ENCODE results near the gene STAC2. TPM values are rescaled to one million over a fixed set of nuclear protein-coding genes. Genes with fewer than 3 reads are reported as not detected.

Gene STAC2
- total RNA-seq (2016; rRNA removed; fragmentation: Illumina TruSeq; extraction: Trizol) (not detected in 2 replicates), polyA plus RNA-seq (2011; rRNA removed) (not detected in 2 replicates), polyA minus RNA-seq (2011; rRNA and poly(A)+ RNA removed; ENCODE audit: low replicate concordance) (0.37 TPM in 1 of 2 replicates, not detected in the other), Bru-seq, nascent RNA (percentile 6 among the genes with signal in this experiment), BruChase-seq, experiment 1, labeled RNA remaining after a 6-hour chase (percentile 10 among the genes with signal in this experiment), BruChase-seq, experiment 2, labeled RNA remaining after a 2-hour chase (percentile 6 among the genes with signal in this experiment)
- not detected in 2 replicates for total RNA-seq (2016; cell fraction: cytosol; rRNA removed; fragmentation: Illumina TruSeq; extraction: Trizol; ENCODE audit: low read depth)
- not detected in 2 replicates for total RNA-seq (2016; cell fraction: insoluble cytoplasmic fraction; rRNA removed; fragmentation: Illumina TruSeq; extraction: Trizol)
- not detected in 2 replicates for total RNA-seq (2016; cell fraction: membrane; rRNA removed; fragmentation: Illumina TruSeq; extraction: Trizol)
- not detected in 2 replicates for total RNA-seq (2016; cell fraction: nucleus; rRNA removed; fragmentation: Illumina TruSeq; extraction: Trizol)
- not detected in 2 replicates for polyA plus RNA-seq (2011; cell fraction: cytosol; rRNA removed)
- not detected in 2 replicates for polyA plus RNA-seq (2011; cell fraction: nucleus; rRNA removed)
- not detected in 2 replicates for polyA plus RNA-seq (2012)
- 0.02 TPM in 1 of 2 replicates, not detected in the other for polyA plus RNA-seq (2016; cell fraction: cytosol; fragmentation: Illumina TruSeq; extraction: Trizol; ENCODE audit: low read depth)
- not detected in 2 replicates for polyA plus RNA-seq (2016; cell fraction: insoluble cytoplasmic fraction; fragmentation: Illumina TruSeq; extraction: Trizol; ENCODE audit: low read depth)
- polyA plus RNA-seq (2016; cell fraction: membrane; fragmentation: Illumina TruSeq; extraction: Trizol; ENCODE audit: low read depth), result not detected in 2 replicates
- not detected in 2 replicates for polyA plus RNA-seq (2016; cell fraction: nucleus; fragmentation: Illumina TruSeq; extraction: Trizol; ENCODE audit: insufficient read depth, low read depth)
- polyA minus RNA-seq (2011; cell fraction: cytosol; rRNA and poly(A)+ RNA removed), result not detected in 2 replicates
- not detected in 2 replicates for polyA minus RNA-seq (2011; cell fraction: nucleus; rRNA and poly(A)+ RNA removed)
- long read RNA-seq, experiment 1, result 0 reads
- long read RNA-seq, experiment 2, result 0 reads

- H3K4me2 ChIP-seq (ENCODE audit: low read depth, low read length), result peak within 1 kb of the TSS; percentile 51; the same call in 1 of the 2 replicates
- intact Hi-C loops (cut with micrococcal nuclease; ENCODE audit: unreplicated experiment) (no loop called here), in situ Hi-C loops (cut with HindIII; ENCODE audit: extremely low pct_ligation_motif_present, low pct_unique_long_range_greater_than_20kb) (no loop called here)
- no peaks in the 10 kb centered on the region for H4K20me1 ChIP-seq (ENCODE audit: insufficient read depth, low read length)
- no TSS peak for BruUV-seq (replicated peaks)
- no peak within 1 kb of the TSS for H3K27ac ChIP-seq (ENCODE audit: extremely low read length, insufficient read depth, low read length)
- 11% methylated on average over 18 of the region's 71 CpGs for WGBS (ENCODE audit: low lambda C conversion rate)
- ATAC-seq, result no peak
- ChIA-PET POLR2A (no interaction called here), CTCF (ENCODE audit: low intra/inter-chr PET ratio, low total read pairs) (no interaction called here)
- peaks cover 6% of the 10 kb centered on the region; the same call in 1 of the 2 replicates for H3K4me1 ChIP-seq (ENCODE audit: insufficient read depth, low read length)
- no peaks in the 10 kb centered on the region for H3K79me2 ChIP-seq (ENCODE audit: insufficient read depth, low read length)
- H3K36me3 ChIP-seq (replicated peaks in 1 of 2; ENCODE audit: control insufficient read depth in 1 of 2, insufficient read depth in 2 of 2, low read length in 2 of 2), result no peaks in the 10 kb centered on the region
- no peak within 1 kb of the TSS for H3K9ac ChIP-seq (ENCODE audit: insufficient read depth, low read depth, low read length)
- no peaks in the 10 kb centered on the region for H3K9me3 ChIP-seq (ENCODE audit: low read length)
- H2AFZ ChIP-seq (ENCODE audit: low read length), result no peak within 1 kb of the TSS
- H3K27me3 ChIP-seq (ENCODE audit: control insufficient read depth in 1 of 2, insufficient read depth in 2 of 2, low read length in 2 of 2), result peaks cover 26 to 72% of the 10 kb centered on the region in 2 experiments
- no peak for DNase-seq (ENCODE audit: low spot score)
- FAIRE-seq, result no peak
- TF ChIP-seq ZC3H4 (CRISPR knock-in tag; IDR thresholded peaks at IDR 0.05; ENCODE audit: borderline replicate concordance), result no peak
- TF ChIP-seq MTF2 (CRISPR knock-in tag; IDR thresholded peaks at IDR 0.05; ENCODE audit: borderline replicate concordance), result peak; percentile 43; the same call in 1 of the 2 replicates
- TF ChIP-seq ZNF619 (CRISPR knock-in tag; IDR thresholded peaks at IDR 0.05), result no peak
- 0 out of 2 replicates have a peak, but pooled peaks have one; percentile 32 for TF ChIP-seq ZNF263 (CRISPR knock-in tag; IDR thresholded peaks at IDR 0.05)
- H3K4me3 ChIP-seq (replicated peaks in 1 of 3; ENCODE audit: insufficient read depth in 1 of 3, low read depth in 2 of 3, low read length in 3 of 3), result peak within 1 kb of the TSS in 2 of 3 experiments; percentile 18 to 57; a peak in 2 of 6 replicates
These were observed at the start of gene STAC2 for GRCh38 chr17:39225308-39225958. Gene STAC2, minus strand, starts transcription at chr17:39225945. Its CDS starts 443 bp downstream, at chr17:39225502.
